GM19397 (cell line): ENCODE results near the gene HNF4A.

ENCODE experiments used
- ATAC-seq: cut with Tn5 transposase; IDR thresholded peaks from one replicate; pipeline ENCODE4 v1.9.1; 2021; ENCODE audit warnings: mild to moderate bottlenecking, moderate library complexity; ENCODE audit not compliant: unreplicated experiment

The HNF4A gene

DNA sequence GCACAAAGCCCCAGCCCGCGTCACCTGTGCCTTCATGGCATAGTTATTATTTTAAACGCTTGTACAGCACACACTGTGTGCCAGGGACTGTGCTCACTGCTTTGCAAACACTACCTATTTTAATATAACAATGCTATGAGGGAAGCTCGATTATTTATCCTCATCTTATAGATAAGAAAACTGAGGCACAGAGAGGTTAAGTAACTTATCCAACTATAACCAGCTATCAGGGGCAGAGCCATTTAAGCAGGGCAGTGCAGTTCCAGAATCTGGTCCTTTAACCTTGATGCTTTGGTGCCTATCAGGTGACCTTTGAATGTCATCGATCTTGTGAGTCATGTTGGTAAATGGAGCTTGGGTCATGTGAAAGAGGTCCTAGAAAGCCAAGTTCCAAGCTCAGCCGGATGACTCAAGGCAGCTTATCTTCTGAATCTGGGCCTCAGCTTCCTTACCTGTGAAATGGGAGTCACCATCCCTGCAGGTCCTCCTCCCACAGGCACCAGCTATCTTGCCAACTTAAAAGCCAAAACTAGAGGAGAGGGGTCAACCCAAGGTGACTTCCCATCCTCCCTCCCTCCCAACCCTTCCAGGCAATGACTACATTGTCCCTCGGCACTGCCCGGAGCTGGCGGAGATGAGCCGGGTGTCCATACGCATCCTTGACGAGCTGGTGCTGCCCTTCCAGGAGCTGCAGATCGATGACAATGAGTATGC lies 63.8 kb downstream of the HNF4A start:
- ATAC-seq, result no peak

DNA sequence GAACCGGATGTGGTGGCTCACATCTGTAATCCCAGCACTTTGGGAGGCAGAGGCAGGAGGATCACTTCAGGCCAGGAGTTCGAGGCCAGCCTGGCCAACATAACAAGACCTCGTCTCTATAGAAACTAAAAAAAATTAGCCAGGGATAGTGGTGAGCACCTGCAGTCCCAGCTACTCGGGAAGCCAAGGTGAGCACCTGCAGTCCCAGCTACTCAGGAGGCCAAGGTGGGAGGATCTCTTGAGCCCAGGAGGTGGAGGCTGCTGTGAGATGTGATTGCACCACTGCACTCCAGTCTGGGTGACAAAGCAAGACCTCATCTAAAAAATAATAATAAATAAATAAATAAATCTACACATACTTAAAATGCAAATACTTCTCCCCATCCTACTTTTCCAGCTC lies 65.0 kb downstream of the HNF4A start:
- ATAC-seq, result no peak

DNA sequence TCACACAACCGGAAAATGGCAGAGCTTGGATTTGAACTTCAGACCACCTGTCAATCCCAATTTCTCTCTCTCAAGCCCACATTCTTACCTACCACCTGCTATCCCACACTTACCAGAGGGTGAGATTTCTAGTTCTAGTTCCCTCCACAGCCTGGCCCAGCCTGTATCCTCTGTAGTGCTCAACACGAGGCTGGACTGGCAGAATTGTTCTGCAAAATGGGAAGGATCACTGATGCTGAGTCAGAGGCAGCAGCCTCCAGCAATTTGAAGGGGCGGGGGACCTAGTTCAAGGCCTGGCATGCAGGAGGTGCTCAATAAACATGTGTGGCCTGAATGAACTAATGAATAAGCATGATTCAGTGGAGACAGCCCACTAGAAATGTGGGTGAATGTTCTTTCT lies 66.6 kb downstream of the HNF4A start:
- ATAC-seq, result no peak

DNA sequence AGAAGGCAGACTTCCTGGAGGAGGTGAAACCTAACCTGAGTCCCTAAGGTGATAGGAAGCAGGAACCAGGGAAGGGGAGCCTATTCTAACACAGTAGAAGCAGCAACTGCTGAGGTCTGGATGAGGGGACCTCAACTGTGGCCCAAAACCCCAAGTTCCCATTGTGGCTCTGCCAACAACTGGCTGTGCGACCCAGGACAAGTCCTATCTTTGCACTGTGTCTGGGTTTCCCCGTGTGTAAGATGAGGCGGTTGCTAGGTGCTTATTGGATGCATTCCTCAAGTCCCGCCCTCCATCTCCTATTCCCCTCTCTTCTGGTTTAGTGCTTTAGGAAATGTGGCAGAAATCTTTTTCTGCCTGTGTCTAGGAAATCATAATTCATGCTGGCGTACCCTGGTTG lies 68.0 kb downstream of the HNF4A start:
- no peak for ATAC-seq

DNA sequence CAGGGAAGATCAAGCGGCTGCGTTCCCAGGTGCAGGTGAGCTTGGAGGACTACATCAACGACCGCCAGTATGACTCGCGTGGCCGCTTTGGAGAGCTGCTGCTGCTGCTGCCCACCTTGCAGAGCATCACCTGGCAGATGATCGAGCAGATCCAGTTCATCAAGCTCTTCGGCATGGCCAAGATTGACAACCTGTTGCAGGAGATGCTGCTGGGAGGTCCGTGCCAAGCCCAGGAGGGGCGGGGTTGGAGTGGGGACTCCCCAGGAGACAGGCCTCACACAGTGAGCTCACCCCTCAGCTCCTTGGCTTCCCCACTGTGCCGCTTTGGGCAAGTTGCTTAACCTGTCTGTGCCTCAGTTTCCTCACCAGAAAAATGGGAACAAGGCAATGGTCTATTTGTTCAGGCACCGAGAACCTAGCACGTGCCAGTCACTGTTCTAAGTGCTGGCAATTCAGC lies 68.6 kb downstream of the HNF4A start:
- no peak for ATAC-seq

DNA sequence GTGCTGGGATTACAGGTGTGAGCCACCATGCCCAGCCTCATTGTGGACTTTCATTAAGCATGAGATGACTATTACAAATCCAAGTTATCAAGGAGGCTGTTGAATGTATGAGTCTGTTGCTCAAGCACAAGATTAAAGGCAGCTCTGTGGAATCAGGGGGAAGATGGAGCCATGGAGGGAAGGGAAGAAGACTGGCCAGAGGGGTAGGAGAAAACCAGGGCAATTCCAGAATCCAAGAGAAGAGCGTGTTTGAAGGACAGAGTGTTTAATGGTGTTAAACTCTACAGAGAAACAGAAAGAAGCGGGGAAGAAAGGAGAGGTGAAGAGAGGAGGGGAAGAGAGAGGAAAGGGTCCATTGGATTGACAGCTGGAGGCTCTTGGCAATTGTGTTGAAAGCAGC lies 70.4 kb downstream of the HNF4A start:
- no peak for ATAC-seq

DNA sequence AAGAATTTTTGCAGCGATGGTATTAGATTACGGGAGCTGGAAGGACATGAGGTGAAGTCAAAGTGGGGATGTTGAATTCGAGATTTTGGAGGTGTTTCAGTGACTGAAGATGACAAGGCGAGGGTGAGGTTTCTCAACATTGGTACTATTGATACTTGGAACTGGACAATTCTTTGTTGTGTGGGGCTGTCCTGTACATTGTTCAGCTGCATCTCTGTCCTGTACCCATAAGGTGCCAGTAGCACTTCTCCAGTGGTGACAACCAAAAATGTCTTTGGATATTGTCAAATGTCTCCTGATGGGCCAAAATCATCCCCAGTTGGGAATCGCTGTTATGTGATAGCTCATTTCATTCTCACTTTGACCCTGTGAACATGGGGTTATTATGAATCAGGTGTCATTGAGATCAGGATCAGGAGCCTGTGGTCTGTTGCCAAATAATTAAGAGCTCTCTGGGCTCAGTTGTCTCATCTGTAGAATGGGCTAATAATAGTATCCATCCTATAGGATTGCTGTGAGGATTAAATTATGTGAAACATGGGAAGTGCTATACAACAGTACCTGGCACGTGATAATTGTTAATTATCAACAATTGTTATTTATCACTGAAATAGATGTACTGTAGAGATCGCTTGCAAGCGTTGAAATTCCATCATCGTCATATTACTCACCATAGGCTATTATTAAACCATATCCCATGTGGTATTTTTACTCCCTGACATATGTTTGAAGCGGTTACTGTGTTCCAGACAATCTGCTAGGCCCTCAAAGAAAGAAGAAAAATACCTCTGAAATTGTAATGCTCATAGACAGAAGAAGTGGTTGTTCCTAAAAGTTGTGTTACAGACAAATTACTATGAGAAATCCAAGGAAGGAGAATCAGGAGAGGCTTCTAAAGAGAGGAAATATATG lies 71.6 kb downstream of the HNF4A start:
- no peak for ATAC-seq

DNA sequence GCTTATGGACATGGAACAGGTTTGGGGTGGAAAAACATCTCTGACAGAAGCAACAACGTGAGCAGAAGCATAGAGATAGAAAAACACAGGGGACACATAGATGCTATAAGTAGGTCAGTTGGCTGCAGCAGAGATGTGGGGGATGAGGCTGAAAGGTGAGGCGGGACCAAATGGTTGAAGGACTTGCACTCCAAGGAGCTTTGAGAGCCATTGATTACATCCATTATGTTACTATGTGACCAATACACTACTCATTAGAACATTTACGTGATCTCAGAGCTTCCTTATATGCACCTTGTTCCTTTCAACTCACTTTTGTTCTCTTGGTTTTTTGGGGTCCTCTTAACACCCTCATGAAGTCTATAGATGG lies 72.3 kb downstream of the HNF4A start:
- no peak for ATAC-seq

DNA sequence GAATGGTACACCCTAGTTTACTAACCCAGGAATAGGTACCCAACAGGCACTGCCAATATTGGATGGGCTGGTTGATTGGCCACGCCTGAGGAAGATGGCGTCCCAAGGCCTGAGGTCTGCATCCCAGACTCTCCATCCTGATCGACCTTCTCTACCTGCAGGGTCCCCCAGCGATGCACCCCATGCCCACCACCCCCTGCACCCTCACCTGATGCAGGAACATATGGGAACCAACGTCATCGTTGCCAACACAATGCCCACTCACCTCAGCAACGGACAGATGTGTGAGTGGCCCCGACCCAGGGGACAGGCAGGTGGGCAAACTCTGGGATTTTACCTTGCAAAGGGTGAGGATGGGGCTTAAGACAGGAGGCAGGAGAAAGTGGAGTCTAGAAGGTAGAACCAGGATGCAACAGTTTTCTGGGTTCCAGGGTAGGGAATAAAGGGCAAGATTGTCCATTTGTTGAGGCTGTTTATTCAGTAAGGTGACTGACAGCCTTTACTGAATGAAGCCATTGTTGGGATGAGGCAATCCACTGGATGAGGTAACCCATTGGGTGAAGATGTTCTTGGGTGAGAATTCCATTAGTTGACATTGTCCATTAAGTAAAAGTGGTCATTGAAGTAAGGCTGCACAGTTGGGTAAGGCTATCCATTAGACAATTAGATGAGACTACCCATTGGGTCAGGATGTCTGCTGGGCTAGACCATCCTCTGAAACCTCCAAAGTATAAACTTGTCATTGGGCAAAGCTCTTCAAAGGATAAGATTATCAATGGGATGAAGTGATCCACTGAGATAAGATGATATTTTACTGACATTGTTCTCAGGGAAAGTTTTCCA lies 72.9 kb downstream of the HNF4A start:
- no peak for ATAC-seq

DNA sequence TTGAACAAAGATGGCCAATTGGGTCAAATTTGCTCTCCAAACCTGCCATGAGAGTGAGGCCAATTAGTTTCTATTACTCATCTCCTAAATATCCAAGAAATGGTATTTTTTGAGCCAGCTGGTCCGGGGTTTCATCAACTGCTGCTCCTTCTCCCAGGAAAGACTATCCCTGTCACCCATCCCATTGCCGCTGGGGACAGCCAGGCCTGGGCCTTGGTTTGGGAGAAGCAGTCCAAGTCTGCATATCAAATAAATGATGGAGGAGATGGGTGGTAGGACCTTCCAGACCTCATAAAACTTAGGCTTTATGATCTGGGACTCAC lies 73.5 kb downstream of the HNF4A start:
- ATAC-seq, result no peak

DNA sequence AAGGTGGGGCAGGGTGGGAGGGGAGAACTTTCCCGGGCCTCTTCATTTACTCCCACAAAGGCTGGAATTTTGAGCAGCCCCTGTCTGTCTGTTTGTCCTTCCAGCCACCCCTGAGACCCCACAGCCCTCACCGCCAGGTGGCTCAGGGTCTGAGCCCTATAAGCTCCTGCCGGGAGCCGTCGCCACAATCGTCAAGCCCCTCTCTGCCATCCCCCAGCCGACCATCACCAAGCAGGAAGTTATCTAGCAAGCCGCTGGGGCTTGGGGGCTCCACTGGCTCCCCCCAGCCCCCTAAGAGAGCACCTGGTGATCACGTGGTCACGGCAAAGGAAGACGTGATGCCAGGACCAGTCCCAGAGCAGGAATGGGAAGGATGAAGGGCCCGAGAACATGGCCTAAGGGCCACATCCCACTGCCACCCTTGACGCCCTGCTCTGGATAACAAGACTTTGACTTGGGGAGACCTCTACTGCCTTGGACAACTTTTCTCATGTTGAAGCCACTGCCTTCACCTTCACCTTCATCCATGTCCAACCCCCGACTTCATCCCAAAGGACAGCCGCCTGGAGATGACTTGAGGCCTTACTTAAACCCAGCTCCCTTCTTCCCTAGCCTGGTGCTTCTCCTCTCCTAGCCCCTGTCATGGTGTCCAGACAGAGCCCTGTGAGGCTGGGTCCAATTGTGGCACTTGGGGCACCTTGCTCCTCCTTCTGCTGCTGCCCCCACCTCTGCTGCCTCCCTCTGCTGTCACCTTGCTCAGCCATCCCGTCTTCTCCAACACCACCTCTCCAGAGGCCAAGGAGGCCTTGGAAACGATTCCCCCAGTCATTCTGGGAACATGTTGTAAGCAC lies 74.1 kb downstream of the HNF4A start:
- ATAC-seq, result no peak

DNA sequence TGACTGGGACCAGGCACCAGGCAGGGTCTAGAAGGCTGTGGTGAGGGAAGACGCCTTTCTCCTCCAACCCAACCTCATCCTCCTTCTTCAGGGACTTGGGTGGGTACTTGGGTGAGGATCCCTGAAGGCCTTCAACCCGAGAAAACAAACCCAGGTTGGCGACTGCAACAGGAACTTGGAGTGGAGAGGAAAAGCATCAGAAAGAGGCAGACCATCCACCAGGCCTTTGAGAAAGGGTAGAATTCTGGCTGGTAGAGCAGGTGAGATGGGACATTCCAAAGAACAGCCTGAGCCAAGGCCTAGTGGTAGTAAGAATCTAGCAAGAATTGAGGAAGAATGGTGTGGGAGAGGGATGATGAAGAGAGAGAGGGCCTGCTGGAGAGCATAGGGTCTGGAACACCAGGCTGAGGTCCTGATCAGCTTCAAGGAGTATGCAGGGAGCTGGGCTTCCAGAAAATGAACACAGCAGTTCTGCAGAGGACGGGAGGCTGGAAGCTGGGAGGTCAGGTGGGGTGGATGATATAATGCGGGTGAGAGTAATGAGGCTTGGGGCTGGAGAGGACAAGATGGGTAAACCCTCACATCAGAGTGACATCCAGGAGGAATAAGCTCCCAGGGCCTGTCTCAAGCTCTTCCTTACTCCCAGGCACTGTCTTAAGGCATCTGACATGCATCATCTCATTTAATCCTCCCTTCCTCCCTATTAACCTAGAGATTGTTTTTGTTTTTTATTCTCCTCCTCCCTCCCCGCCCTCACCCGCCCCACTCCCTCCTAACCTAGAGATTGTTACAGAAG lies 75.0 kb downstream of the HNF4A start:
- ATAC-seq, result no peak

DNA sequence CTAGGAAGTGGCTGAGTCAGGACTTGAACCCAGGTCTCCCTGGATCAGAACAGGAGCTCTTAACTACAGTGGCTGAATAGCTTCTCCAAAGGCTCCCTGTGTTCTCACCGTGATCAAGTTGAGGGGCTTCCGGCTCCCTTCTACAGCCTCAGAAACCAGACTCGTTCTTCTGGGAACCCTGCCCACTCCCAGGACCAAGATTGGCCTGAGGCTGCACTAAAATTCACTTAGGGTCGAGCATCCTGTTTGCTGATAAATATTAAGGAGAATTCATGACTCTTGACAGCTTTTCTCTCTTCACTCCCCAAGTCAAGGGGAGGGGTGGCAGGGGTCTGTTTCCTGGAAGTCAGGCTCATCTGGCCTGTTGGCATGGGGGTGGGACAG lies 75.6 kb downstream of the HNF4A start:
- ATAC-seq, result no peak

DNA sequence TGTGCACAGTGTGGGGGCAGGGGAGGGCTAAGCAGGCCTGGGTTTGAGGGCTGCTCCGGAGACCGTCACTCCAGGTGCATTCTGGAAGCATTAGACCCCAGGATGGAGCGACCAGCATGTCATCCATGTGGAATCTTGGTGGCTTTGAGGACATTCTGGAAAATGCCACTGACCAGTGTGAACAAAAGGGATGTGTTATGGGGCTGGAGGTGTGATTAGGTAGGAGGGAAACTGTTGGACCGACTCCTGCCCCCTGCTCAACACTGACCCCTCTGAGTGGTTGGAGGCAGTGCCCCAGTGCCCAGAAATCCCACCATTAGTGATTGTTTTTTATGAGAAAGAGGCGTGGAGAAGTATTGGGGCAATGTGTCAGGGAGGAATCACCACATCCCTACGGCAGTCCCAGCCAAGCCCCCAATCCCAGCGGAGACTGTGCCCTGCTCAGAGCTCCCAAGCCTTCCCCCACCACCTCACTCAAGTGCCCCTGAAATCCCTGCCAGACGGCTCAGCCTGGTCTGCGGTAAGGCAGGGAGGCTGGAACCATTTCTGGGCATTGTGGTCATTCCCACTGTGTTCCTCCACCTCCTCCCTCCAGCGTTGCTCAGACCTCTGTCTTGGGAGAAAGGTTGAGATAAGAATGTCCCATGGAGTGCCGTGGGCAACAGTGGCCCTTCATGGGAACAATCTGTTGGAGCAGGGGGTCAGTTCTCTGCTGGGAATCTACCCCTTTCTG lies 76.2 kb downstream of the HNF4A start:
- no peak for ATAC-seq

DNA sequence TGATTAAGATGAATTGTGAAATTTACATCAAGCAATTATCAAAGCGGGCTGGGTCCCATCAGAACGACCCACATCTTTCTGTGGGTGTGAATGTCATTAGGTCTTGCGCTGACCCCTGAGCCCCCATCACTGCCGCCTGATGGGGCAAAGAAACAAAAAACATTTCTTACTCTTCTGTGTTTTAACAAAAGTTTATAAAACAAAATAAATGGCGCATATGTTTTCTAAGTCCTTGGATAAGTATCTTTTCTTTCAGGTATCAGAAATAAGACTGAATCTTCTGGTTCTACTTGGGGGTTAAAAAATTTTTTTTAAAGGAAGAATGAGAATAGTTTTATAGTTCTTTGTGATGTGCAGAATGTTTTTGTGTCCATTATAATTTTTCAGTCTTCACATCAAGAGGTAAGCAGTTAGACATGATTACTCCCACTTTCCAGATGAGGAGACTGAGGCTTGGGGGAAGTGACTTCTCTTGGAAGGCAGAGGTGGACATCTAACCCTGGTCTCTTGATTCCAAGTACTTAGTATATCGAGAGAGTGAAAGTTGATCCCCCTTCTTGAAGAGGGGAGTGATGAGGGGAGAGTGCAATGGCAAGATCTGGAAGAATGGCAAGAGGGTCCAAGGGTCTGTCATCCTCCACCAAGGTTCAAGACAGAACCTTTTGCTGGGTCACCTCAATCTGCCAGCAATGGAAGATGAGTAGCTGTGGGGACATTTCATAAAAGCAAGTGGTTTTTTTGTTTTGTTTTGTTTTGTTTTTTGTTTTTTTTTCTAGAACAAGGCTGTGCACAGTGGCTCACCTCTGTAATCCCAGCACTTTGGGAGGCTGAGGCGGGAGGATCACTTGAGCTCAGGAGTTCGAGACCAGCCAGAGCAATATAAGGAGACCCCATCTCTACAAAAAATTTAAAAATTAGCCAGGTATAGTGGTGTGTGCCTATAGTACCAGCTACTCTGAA lies 77.4 kb downstream of the HNF4A start:
- no peak for ATAC-seq

DNA sequence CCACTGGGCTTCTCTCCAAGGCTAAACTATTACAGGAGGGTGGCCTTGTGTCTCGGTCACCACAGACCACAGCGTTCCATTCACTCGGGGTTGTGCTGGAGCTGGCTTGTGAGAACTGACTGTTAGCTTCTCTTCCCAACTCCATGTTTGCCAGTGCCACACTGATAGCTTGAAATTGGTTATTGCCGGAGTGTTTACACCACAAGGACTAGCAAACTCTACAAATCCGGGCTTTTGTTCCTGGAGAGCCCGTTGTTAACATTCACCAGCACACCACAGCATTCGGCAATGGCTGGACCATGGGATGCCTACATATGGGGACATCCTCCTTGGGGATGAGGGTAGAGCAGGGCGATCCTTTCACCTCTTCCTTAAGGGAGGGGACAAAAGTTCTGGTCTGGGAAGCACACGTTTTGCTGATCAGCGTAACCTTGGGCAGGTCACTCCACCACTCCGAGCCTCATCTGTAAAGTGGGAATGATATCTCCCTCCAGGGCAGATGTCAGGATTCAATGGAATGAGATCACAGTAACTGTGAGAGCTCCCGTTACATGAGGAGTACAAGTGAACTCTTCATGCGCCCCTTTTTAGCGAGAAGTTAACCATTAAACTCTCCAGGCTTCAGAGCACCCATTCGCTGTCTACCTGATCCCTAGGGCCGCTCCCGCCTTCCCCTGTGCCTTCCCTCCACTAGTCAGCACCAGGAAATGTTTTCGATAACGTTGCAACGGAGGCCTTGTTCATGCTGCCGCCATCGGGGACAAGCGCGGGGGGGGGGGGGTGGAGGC lies 78.4 kb downstream of the HNF4A start:
- ATAC-seq, result no peak

DNA sequence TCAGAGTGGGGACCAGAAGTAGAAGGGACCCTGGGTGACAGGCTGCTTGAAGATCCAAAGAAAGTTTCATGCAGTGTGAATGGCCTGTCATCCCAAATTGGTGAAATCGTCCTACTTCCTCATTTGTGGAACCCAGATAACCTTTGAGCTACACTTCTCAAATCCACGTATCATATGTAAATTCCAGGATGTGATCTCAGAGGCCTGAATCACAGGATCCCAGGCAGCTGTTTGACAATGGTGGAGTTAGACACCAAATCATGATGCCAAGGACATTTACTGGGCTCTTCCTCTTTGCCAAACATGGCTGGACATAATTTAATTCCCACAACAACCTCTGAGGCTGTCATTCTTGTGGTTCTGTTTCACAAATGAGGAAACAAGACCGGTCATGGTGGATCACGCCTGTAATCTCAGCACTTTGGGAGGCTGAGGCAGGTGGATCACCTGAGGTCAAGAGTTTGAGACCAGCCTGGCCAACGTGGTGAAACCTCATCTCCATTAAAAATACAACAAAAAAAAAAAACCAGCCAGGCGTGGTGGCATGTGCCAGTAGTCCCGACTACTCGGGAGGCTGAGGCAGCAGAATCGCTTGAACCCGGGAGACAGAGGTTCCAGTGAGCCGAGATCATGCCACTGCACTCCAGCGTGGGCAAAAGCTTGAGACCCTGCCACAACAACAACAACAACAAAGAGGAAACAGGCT lies 80.3 kb downstream of the HNF4A start:
- no peak for ATAC-seq
